HEK293 (cell line): Measurements from ENCODE around the gene ARHGAP25.

ENCODE experiments used
- YY1 ChIP-seq: fragments of 450-650 bp; formaldehyde crosslinking; IDR thresholded peaks from 2 replicates; pipeline ENCODE4 v1.5.1; 2018; ENCODE audit warnings: missing biosample characterization, missing genetic modification characterization
- ZBTB7A ChIP-seq: fragments of 450-650 bp; formaldehyde crosslinking; IDR thresholded peaks from 2 replicates; pipeline ENCODE4 v1.5.1; 2016; ENCODE audit warnings: low read depth, missing biosample characterization, missing genetic modification characterization
- ZNF223 ChIP-seq: fragments of 450-650 bp; formaldehyde crosslinking; IDR thresholded peaks from 2 replicates; pipeline ENCODE4 v1.5.1; 2016; ENCODE audit warnings: missing biosample characterization, missing genetic modification characterization
- ZNF292 ChIP-seq: fragments of 450-650 bp; formaldehyde crosslinking; IDR thresholded peaks from 2 replicates; pipeline ENCODE4 v1.5.1; 2016; ENCODE audit warnings: low read depth, missing biosample characterization, missing genetic modification characterization, borderline replicate concordance
- ZNF394 ChIP-seq: fragments of 450-650 bp; formaldehyde crosslinking; IDR thresholded peaks from 2 replicates; pipeline ENCODE4 v1.5.1; 2016; ENCODE audit warnings: missing biosample characterization, missing genetic modification characterization, mild to moderate bottlenecking, moderate library complexity, borderline replicate concordance
- ZNF549 ChIP-seq: fragments of 450-650 bp; IDR thresholded peaks from 2 replicates; pipeline ENCODE4 v1.5.1; 2018; ENCODE audit warnings: missing biosample characterization, missing genetic modification characterization, mild to moderate bottlenecking, inconsistent platforms, moderate library complexity
- TF ChIP-seq, protein P1 (sequence below): fragments of 450-650 bp; formaldehyde crosslinking; IDR thresholded peaks from 2 replicates; pipeline ENCODE4 v1.5.1; 2016; ENCODE audit warnings: missing biosample characterization, missing genetic modification characterization

DNA sequence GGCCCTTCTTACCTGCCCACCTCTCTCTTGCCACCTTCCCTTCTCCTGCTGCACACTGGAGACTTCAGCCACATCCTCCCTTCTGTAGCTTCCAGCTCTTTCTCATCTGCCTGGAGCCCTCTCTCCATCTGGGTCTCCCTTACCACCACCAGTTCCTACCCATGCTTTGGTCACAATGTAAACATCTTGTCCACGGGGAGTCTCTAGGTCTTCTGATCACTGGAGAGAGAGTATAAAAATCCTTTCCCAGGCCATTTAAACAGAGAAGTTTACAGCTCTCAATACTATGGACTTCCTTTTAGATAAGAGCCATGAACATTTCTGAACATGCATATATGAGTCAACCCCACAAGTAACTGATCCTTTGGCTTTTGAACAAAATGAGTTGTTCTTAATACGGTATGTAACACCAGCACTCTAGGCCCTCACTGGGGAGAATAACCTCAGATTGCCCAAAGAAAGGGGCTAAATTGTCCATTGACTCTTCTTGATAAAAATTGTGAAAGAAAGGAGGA is 5.8 kb downstream of the ARHGAP25 start:
- TF ChIP-seq, protein P1, sequence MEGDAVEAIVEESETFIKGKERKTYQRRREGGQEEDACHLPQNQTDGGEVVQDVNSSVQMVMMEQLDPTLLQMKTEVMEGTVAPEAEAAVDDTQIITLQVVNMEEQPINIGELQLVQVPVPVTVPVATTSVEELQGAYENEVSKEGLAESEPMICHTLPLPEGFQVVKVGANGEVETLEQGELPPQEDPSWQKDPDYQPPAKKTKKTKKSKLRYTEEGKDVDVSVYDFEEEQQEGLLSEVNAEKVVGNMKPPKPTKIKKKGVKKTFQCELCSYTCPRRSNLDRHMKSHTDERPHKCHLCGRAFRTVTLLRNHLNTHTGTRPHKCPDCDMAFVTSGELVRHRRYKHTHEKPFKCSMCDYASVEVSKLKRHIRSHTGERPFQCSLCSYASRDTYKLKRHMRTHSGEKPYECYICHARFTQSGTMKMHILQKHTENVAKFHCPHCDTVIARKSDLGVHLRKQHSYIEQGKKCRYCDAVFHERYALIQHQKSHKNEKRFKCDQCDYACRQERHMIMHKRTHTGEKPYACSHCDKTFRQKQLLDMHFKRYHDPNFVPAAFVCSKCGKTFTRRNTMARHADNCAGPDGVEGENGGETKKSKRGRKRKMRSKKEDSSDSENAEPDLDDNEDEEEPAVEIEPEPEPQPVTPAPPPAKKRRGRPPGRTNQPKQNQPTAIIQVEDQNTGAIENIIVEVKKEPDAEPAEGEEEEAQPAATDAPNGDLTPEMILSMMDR (tag by site-specific recombination) = no peak
- TF ChIP-seq ZNF223 (tag by site-specific recombination) (no peak), ZBTB7A (tag by site-specific recombination) (no peak), ZNF549 (tag by site-specific recombination) (no peak), ZNF394 (tag by site-specific recombination) (no peak), ZNF292 (tag by site-specific recombination) (no peak), YY1 (no peak)
